Muscle of arm (tissue), 14 donors: Measurements from ENCODE around the gene RPL32. TPM values are rescaled to one million over a fixed set of nuclear protein-coding genes. Genes with fewer than 3 reads are reported as not detected.
"Not testable (repeated sequence)": the region's sequence is repeated elsewhere in the genome, so short reads cannot be mapped to it uniquely, and the experiment has no call there.

ENCODE experiments used
- DNase-seq: peaks from one replicate; pipeline ENCODE4 v3.0.0-alpha.2; 2013
- long read RNA-seq, 11 donors: transcript quantifications; one replicate each; lab custom pipeline, GENCODE V29; 2026
- polyA plus RNA-seq, 12 donors: library from polyadenylated mRNA; unstranded; fragments of 120-200 nt; gene quantifications; one replicate each; pipeline ENCODE4 v1.2.1, GENCODE V29; 2013; ENCODE audit not compliant: insufficient read length in 12 of 12

Gene RPL32
- polyA plus RNA-seq = 1,000 to 10,000 TPM in 11 of 12 donors, not detected in 1; 2,891 to 4,447 (median 3,076) TPM
- long read RNA-seq, donor 1, transcript RPL32-202 (3 exons, 1,734 nt) = minor isoform, 139 of 2,669 reads
- long read RNA-seq, donor 1, transcript RPL32-207 (3 exons, 631 nt) = minor isoform, 28 of 2,669 reads
- long read RNA-seq, donor 1, transcript RPL32-203 (4 exons, 1,749 nt) = minor isoform, 18 of 2,669 reads
- long read RNA-seq, donor 1, transcript RPL32-204 (4 exons, 2,117 nt) = major isoform, 2,337 of 2,669 reads
- long read RNA-seq, donor 1, partial matches to known transcripts = 103 of 2,669 reads
- long read RNA-seq, donor 1, other reads (novel, unspliced or antisense) = 39 of 2,669 reads
- long read RNA-seq, donor 2, transcript RPL32-202 (3 exons, 1,734 nt) = minor isoform, 273 of 3,295 reads
- long read RNA-seq, donor 2, transcript RPL32-207 (3 exons, 631 nt) = minor isoform, 33 of 3,295 reads
- long read RNA-seq, donor 2, transcript RPL32-203 (4 exons, 1,749 nt) = minor isoform, 34 of 3,295 reads
- long read RNA-seq, donor 2, transcript RPL32-204 (4 exons, 2,117 nt) = major isoform, 2,720 of 3,295 reads
- long read RNA-seq, donor 2, partial matches to known transcripts = 153 of 3,295 reads
- long read RNA-seq, donor 2, other reads (novel, unspliced or antisense) = 73 of 3,295 reads
- long read RNA-seq, donor 3, transcript RPL32-204 (4 exons, 2,117 nt) = major isoform, 1,177 of 1,383 reads
- long read RNA-seq, donor 3, transcript RPL32-203 (4 exons, 1,749 nt) = minor isoform, 11 of 1,383 reads
- long read RNA-seq, donor 3, transcript RPL32-207 (3 exons, 631 nt) = minor isoform, 13 of 1,383 reads
- long read RNA-seq, donor 3, transcript RPL32-202 (3 exons, 1,734 nt) = minor isoform, 107 of 1,383 reads
- long read RNA-seq, donor 3, partial matches to known transcripts = 56 of 1,383 reads
- long read RNA-seq, donor 3, other reads (novel, unspliced or antisense) = 17 of 1,383 reads
- long read RNA-seq, donor 4, transcript RPL32-207 (3 exons, 631 nt) = minor isoform, 8 of 1,146 reads
- long read RNA-seq, donor 4, transcript RPL32-203 (4 exons, 1,749 nt) = minor isoform, 12 of 1,146 reads
- long read RNA-seq, donor 4, transcript RPL32-204 (4 exons, 2,117 nt) = major isoform, 996 of 1,146 reads
- long read RNA-seq, donor 4, transcript RPL32-202 (3 exons, 1,734 nt) = minor isoform, 78 of 1,146 reads
- long read RNA-seq, donor 4, partial matches to known transcripts = 38 of 1,146 reads
- long read RNA-seq, donor 4, other reads (novel, unspliced or antisense) = 13 of 1,146 reads
- long read RNA-seq, donor 5, transcript RPL32-203 (4 exons, 1,749 nt) = minor isoform, 31 of 4,463 reads
- long read RNA-seq, donor 5, transcript RPL32-204 (4 exons, 2,117 nt) = major isoform, 3,903 of 4,463 reads
- long read RNA-seq, donor 5, transcript RPL32-202 (3 exons, 1,734 nt) = minor isoform, 315 of 4,463 reads
- long read RNA-seq, donor 5, transcript RPL32-207 (3 exons, 631 nt) = minor isoform, 41 of 4,463 reads
- long read RNA-seq, donor 5, partial matches to known transcripts = 90 of 4,463 reads
- long read RNA-seq, donor 5, other reads (novel, unspliced or antisense) = 69 of 4,463 reads
- long read RNA-seq, donor 6, transcript RPL32-202 (3 exons, 1,734 nt) = minor isoform, 161 of 1,730 reads
- long read RNA-seq, donor 6, transcript RPL32-203 (4 exons, 1,749 nt) = minor isoform, 22 of 1,730 reads
- long read RNA-seq, donor 6, transcript RPL32-207 (3 exons, 631 nt) = minor isoform, 18 of 1,730 reads
- long read RNA-seq, donor 6, transcript RPL32-204 (4 exons, 2,117 nt) = major isoform, 1,448 of 1,730 reads
- long read RNA-seq, donor 6, partial matches to known transcripts = 57 of 1,730 reads
- long read RNA-seq, donor 6, other reads (novel, unspliced or antisense) = 22 of 1,730 reads
- long read RNA-seq, donor 7, transcript RPL32-203 (4 exons, 1,749 nt) = minor isoform, 11 of 1,395 reads
- long read RNA-seq, donor 7, transcript RPL32-207 (3 exons, 631 nt) = minor isoform, 17 of 1,395 reads
- long read RNA-seq, donor 7, transcript RPL32-204 (4 exons, 2,117 nt) = major isoform, 1,215 of 1,395 reads
- long read RNA-seq, donor 7, transcript RPL32-202 (3 exons, 1,734 nt) = minor isoform, 91 of 1,395 reads
- long read RNA-seq, donor 7, partial matches to known transcripts = 35 of 1,395 reads
- long read RNA-seq, donor 7, other reads (novel, unspliced or antisense) = 21 of 1,395 reads
- long read RNA-seq, donor 8, transcript RPL32-207 (3 exons, 631 nt) = minor isoform, 54 of 3,723 reads
- long read RNA-seq, donor 8, transcript RPL32-203 (4 exons, 1,749 nt) = minor isoform, 28 of 3,723 reads
- long read RNA-seq, donor 8, transcript RPL32-202 (3 exons, 1,734 nt) = minor isoform, 198 of 3,723 reads
- long read RNA-seq, donor 8, transcript RPL32-204 (4 exons, 2,117 nt) = major isoform, 3,289 of 3,723 reads
- long read RNA-seq, donor 8, partial matches to known transcripts = 73 of 3,723 reads
- long read RNA-seq, donor 8, other reads (novel, unspliced or antisense) = 70 of 3,723 reads
- long read RNA-seq, donor 9, transcript RPL32-204 (4 exons, 2,117 nt) = major isoform, 1,523 of 1,807 reads
- long read RNA-seq, donor 9, transcript RPL32-202 (3 exons, 1,734 nt) = minor isoform, 130 of 1,807 reads
- long read RNA-seq, donor 9, transcript RPL32-203 (4 exons, 1,749 nt) = minor isoform, 17 of 1,807 reads
- long read RNA-seq, donor 9, transcript RPL32-207 (3 exons, 631 nt) = minor isoform, 19 of 1,807 reads
- long read RNA-seq, donor 9, partial matches to known transcripts = 89 of 1,807 reads
- long read RNA-seq, donor 9, other reads (novel, unspliced or antisense) = 25 of 1,807 reads
- long read RNA-seq, donor 10, transcript RPL32-204 (4 exons, 2,117 nt) = major isoform, 2,348 of 2,658 reads
- long read RNA-seq, donor 10, transcript RPL32-203 (4 exons, 1,749 nt) = minor isoform, 26 of 2,658 reads
- long read RNA-seq, donor 10, transcript RPL32-207 (3 exons, 631 nt) = minor isoform, 31 of 2,658 reads
- long read RNA-seq, donor 10, transcript RPL32-202 (3 exons, 1,734 nt) = minor isoform, 131 of 2,658 reads
- long read RNA-seq, donor 10, partial matches to known transcripts = 69 of 2,658 reads
- long read RNA-seq, donor 10, other reads (novel, unspliced or antisense) = 42 of 2,658 reads
- long read RNA-seq, donor 11, transcript RPL32-207 (3 exons, 631 nt) = minor isoform, 31 of 3,381 reads
- long read RNA-seq, donor 11, transcript RPL32-202 (3 exons, 1,734 nt) = minor isoform, 142 of 3,381 reads
- long read RNA-seq, donor 11, transcript RPL32-203 (4 exons, 1,749 nt) = minor isoform, 29 of 3,381 reads
- long read RNA-seq, donor 11, transcript RPL32-204 (4 exons, 2,117 nt) = major isoform, 3,003 of 3,381 reads
- long read RNA-seq, donor 11, partial matches to known transcripts = 91 of 3,381 reads
- long read RNA-seq, donor 11, other reads (novel, unspliced or antisense) = 73 of 3,381 reads

DNA sequence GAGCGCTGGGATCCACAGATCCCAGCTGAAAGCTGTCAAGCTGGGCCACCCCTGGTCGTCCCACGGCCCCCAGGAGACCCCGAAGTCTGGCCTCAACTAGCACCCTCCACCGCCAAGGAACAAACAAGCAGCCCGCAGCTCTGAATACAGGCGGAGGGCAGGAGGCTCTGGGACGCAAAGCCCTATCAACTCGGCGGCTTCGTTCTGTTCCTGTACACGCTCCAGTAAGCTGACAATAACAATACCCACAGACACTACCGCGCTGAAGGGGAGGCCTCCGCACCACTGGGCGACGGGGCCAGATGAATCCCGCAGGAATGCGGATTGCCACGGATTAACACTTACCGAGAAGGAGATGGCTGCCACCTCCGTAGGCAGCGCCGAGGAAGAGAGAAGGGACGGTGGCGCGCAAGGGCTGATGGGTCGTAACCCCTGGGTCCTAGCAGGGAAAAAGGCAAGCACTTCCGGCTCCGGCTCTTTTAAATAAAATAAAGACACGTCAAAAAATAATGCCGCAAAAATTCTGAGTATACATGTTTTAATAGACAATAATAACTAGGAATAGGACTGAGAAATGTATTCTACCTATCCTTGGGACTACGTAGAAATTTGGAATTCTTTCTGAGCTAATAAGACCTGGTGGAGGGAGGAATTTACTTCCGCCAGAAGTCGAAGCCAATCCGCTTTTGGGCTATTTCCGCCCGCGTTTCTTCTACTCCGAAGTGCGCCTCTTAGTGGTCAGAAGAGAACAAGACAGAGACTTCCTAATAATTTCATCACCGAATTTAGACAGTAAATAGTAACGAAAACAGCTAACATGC, at the start of gene RPL32:
Gene RPL32 (minus strand): TSS at position 417 of the 821 bp plus-strand sequence. CDS start 1,328 bp downstream, outside the sequence.
- DNase-seq = peak; percentile 96

DNA sequence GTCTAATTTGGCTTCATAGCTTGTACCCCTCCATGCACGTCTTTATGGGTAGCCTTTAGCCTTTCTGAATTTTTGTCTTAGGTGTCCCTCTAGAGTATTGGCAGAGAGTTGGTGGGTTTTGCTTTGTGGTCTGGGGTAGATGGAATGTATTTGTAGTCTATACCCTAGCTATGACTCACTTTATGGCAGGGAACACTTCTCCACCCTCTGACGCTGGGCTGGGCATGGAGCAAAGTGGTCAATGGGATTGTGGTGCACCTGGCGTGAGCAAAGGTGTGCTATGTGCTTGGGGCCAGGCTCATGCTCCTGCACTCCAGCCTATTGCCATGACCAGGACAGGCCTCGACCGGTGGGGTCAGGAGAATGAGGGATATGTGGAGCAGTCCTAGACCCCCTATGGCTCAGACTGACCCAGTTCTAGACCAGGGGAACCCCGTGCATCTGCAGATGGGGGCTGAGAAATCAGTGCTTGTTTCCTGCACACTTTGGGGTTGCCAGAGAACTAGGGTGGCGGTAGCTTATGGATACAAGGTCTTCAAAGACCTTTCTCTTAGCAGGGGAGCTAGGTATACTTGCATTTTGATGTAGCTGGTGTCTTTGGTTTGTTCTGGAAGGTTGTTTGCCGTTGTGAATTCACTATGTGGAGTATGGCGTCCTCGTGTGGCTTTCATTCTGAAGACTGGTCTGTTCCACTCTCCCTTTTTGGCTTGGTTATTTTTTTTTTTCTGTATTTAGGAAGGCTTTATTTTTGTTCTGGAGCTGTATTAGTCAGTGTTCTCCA, 49.4 kb upstream of the RPL32 start:
- DNase-seq = no peak

DNA sequence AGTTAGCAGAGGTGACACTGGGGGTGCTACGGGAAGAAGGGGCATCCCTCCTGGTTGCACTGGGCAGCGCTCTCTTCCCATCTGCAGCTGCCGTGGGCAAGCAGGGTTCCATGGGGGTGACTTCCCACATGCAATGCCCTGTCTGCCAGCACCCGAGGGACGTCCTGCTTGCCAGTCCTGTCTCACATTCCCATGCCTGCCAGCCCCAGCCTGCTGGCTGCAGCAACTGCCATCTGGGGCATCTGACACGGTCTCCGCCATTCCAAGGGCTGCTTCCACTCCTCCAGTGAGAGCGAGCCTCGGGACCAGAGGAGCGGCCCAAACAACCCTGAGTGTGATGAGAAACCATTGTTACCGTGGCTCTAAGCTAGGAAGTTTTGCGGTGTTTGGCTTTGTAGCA, 45.4 kb upstream of the RPL32 start:
- DNase-seq = no peak

DNA sequence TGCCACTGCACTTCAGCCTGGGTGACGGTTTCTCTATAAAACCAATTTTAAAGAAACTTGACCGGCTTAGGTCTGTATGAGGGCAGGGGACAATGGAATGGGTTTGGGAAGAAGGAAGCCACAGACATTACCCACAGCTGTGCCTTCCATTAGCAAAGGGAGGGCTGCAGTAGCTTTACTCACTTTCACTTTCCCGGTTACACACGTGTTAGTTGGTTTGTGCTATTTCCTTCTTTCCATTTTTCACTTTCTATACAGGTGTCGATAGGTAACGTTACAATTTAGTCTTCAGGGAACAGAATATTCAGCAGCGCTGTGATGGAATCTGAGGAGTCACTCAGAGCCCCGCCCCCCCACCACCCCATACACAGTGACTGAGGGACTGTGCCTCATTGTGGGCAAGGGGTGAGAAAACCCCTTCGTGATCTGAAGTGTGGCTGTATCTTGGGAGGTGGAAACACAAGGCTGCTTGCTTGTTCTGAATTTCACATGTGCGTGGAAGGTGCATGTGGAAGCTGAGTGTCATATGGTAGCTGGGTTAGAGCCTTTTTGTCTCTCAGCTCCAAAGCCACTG, 44.8 kb upstream of the RPL32 start:
- no peak for DNase-seq

DNA sequence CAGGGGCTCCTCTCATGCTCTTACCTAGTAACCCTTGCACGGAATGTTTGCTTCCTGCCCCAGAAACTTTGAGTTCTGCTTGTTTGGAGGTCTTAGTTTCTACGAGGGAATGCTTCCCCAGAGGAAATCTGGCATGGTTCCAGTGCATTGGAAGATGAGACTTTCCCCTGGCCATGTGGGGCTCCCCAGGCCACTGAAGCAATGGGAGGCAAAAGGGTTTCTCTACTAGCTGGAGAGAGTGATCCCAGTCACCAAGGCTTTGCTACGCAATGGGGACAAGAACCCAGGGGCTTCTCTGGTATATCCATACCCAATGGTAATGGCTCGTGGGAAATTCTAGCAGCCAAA, 44.2 kb upstream of the RPL32 start:
- no peak for DNase-seq

DNA sequence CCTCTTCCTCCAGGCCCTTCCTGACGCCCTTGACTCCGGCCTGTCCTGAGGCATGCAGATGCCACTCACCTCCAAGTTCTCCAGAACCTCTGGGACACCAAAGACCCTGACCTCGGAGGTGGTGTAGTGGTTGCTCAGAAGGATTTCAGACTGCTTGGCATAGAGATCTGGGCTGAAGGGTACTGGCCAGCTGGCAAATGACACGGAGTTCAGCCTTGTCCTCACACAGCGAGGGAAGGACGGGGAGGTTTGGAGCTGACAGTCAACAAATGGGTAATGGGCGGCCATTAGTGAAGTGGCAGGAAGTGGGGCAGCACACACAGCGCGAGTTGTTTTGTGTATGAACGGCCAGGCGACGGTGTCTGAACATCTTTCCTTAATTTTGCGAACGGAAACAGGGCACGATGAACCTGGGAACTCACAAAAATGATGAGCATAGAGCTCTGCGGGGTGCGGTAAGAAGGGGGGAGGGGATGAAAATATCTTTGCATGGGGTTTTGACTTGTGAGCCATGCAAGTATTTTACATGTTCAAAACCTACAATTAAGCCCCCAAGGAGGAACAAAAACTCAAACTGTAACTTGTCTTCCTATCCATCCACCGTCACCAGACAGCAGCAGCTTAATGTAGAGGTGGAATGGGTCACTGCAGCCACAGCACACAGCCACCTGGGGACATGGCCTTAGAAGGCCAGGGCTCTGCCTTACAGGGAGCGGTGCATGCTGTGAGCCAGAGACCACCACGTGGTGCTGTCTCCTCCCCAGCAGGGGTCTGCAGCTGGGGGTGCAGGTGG, 43.6 kb upstream of the RPL32 start:
- DNase-seq = no peak

DNA sequence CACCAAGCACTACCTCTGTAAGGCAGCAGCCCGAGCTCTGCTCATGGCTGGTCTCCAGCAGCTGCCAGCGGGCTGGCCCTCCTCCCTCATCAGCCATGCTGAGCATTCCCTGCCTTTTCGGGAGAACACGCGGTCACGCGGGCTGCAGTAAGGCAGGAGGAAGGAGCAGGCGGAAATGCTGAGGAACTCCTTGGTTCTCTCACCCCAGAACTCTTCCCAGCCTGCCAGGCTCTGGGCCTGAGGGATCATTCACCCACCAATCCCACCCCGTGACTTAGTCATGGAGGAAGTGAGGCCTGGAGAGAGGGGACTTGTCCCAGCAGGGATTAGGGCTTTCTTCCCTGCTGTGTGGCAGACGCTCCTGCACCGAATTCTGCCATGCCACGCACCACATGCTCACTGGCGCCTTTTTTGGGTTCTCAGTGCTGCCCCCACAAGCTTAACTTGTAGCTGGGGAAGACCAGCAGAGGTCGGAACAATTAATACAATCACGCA, 42.9 kb upstream of the RPL32 start:
- no peak for DNase-seq

DNA sequence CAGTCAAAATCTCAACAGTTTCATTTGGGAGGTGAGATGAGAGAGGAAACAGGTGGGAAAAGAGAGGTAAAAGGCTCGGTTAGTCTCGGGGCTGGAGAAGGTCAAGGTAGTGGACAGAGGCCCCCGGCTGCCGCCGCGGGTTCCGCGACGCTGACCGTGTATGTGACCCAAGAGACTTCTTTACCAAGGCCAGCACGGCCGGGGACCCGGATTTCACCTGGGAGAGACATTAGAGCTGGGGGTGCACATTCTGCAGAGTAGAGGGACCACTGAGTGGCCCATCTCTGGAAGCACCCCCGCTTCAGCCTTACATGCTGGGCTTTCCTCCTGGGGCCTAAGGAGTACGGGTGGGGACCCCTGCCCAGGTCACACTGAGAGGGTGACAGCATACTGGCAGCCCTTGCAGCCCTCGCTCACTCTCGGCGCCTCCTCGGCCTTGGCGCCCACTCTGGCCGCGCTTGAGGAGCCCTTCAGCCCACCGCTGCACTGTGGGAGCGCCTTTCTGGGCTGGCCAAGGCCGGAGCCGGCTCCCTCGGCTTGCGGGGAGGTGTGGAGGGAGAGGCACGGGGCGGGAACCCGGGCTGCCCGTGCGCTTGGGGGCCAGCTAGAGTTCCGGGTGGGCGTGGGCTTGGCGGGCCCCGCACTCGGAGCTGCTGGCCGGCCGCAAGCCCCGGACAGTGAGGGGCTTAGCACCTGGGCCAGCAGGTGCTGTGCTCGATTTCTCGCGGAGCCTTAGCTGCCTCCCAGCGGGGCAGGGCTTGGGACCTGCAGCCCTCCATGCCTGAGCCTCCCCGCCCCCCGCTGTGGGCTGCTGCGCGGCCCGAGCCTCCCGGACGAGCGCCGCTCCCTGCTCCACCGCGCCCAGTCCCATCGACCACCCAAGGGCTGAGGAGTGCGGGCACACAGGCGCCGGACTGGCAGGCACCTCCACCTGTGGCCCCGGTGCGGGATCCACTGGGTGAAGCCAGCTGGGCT, 41.3 kb upstream of the RPL32 start:
- DNase-seq = no peak

DNA sequence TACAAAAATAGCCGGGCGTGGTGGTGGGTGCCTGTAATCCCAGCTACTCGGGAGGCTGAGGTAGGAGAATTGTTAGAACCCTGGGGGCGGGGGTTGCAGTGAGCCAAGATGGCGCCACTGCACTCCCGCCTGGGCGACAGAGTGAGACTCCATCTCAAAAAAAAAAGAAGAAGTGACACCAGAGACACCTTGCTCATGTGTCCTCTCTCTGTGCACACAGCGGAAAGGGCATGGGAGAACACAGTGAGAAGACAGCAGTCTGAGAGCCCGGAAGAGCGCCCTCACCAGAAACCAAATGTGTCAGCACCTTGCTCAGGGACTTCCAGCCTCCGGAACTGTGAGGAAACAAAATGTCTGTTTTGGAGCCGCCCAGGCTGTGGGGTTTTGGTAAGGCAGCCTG, 40.5 kb upstream of the RPL32 start:
- DNase-seq = not testable (repeated sequence)

DNA sequence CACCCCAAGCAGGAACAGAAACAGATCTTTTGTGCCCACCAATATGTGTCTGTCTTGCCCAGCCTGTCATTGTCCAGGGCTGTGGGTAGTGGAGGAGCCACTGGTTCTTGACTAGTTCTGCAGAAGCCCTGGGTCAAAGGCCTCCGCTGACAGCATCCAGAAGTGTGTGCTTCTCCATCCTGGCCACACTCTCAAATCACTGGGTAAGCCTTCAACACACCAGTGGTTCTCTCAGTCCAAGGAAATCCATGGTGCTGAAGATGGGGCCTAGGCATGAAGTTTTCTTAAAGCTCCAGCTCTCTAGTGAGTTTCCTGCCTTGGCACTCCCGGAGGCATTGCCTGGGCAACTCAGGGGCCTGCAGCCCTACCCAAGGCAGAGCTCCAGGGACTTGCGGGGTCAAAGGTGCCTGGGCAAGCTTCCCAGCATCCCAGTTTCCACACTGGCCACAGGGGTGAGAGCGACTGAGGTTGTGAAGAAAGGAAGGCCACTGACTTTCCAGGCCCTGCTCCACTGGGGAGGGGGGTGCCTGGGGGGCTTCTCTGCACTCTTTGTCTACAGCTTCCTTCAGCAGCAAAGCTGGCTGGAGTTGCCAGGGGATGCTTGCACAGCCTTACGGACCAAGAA, 37.9 kb upstream of the RPL32 start:
- no peak for DNase-seq

DNA sequence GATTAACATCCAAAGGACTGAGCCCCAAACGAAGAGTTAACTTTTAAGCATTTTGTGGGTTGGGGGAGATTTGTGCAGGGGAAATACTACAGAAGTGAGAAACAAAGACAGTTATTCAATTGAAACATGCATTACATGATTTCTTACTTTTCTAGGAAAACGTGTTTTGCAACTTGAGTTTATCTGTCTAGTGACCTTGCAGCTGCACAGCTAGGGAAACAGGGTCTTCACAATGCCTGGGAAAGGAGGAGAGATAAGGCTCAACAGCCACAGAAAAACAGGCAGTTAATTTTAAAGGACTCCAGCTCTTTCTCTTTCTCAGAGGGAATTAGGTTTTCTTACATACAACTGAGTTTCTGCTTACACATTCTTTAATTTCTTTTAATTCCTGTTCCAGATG, 37.4 kb upstream of the RPL32 start:
- DNase-seq = not testable (repeated sequence)

DNA sequence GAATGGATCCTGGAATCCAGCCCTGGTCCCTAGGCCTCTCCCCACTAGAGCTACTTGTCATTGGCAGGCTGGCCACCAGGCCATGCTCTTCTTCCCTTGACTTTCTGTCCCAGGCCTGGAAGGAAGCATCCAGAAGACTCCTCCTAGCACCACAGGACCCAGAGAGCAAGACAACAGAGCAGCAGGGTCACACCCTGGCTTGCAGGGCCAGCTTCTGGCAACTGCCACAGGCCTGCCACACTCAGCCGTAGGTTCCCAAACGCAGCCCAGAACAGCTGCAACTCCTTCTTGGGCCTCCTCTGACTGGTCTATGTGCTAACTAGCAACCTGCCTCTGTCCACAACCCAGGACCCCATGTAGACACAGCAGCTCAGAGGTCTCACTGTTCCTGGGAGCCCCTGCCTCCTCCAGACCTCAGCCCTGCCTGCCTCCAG, 36.8 kb upstream of the RPL32 start:
- no peak for DNase-seq
